ENCODE results near the gene IQCK.

DNA sequence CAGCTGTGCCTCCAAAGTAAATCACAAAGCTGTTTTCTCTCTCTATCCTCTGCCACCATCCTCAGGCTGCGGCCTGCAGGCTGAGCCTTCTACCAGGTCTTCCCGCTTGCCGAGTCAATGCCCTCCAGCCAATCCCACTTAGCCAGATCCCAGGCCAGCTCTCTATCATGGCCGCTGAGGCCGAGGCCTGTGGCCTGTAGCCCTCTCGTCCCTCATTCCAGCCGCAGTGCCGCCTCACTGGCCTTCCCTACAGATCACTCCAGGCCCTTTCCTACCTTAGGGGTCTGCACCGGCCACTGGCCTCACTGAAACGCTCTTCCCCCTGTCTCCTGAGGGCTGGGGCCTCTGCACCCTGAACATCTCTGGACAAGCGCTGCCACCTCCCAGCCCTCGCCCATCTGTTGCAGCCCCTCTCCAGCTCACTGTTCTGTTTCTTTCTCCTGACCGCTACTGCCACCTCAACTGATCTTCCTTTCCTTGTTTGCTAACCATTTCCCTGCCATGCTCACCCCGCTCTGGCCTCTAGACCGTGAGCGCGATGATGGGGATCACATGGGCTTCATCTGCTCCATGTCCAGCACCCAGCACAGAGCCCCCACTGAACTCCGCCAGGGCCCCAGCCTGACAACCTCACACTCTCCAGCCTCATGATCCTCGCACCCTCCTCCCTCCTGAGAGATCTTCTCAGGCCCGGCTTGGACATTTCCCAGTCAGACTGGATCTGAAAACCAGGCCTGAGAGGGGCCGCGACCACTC lies 8.5 kb upstream of the IQCK start:
- TF ChIP-seq CTCF (IDR thresholded peaks at IDR 0.05) (no peak), POLR2AphosphoS5 (IDR thresholded peaks at IDR 0.05) (no peak)

All from stomach (tissue), 4 donors.